PFSK-1 (cell line): ENCODE data around the gene PLEKHA5.

ENCODE experiments used
- FOXP2 ChIP-seq: optimal IDR thresholded peaks from 2 replicates; pipeline ENCODE3; 2011; ENCODE audit warnings: borderline replicate concordance, control low read depth, inconsistent platforms; ENCODE audit not compliant: insufficient read depth; ENCODE audit errors: extremely low read length, extremely low read depth
- POLR2AphosphoS5 ChIP-seq: IDR thresholded peaks from 2 replicates; pipeline ENCODE4 v1.6.1; 2012; ENCODE audit warnings: low read depth, mild to moderate bottlenecking, control low read depth, low read length, moderate library complexity
- SIN3A ChIP-seq: IDR thresholded peaks from 2 replicates; pipeline ENCODE4 v1.6.1; 2012; ENCODE audit warnings: mild to moderate bottlenecking, low read length, moderate library complexity, borderline replicate concordance; ENCODE audit not compliant: insufficient read depth
- TAF1 ChIP-seq: IDR thresholded peaks from 2 replicates; pipeline ENCODE4 v1.6.1; 2012; ENCODE audit warnings: low read length, control low read depth, borderline replicate concordance; ENCODE audit not compliant: insufficient read depth
- TF ChIP-seq, protein P1 (sequence below), 2 experiments: IDR thresholded peaks; 2 replicates each; pipeline versions ENCODE4 v1.6.1 to v1.8.0; 2011 to 2012; ENCODE audit warnings: low read depth in 2 of 2, low read length in 2 of 2, control low read depth in 1 of 2, inconsistent platforms in 1 of 2, mild to moderate bottlenecking in 1 of 2, moderate library complexity in 1 of 2; ENCODE audit not compliant: insufficient read depth in 1 of 2

Gene PLEKHA5

GRCh38 chr12:19288161-19288560, 158.6 kb downstream of the PLEKHA5 start:
- no peak for TF ChIP-seq TAF1
- TF ChIP-seq FOXP2 = no peak
- TF ChIP-seq, protein P1, sequence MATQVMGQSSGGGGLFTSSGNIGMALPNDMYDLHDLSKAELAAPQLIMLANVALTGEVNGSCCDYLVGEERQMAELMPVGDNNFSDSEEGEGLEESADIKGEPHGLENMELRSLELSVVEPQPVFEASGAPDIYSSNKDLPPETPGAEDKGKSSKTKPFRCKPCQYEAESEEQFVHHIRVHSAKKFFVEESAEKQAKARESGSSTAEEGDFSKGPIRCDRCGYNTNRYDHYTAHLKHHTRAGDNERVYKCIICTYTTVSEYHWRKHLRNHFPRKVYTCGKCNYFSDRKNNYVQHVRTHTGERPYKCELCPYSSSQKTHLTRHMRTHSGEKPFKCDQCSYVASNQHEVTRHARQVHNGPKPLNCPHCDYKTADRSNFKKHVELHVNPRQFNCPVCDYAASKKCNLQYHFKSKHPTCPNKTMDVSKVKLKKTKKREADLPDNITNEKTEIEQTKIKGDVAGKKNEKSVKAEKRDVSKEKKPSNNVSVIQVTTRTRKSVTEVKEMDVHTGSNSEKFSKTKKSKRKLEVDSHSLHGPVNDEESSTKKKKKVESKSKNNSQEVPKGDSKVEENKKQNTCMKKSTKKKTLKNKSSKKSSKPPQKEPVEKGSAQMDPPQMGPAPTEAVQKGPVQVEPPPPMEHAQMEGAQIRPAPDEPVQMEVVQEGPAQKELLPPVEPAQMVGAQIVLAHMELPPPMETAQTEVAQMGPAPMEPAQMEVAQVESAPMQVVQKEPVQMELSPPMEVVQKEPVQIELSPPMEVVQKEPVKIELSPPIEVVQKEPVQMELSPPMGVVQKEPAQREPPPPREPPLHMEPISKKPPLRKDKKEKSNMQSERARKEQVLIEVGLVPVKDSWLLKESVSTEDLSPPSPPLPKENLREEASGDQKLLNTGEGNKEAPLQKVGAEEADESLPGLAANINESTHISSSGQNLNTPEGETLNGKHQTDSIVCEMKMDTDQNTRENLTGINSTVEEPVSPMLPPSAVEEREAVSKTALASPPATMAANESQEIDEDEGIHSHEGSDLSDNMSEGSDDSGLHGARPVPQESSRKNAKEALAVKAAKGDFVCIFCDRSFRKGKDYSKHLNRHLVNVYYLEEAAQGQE (IDR thresholded peaks at IDR 0.05; ENCODE audit: insufficient read depth in 1 of 2, low read depth in 2 of 2, low read length in 2 of 2) = no peak
- no peak for TF ChIP-seq SIN3A
- TF ChIP-seq POLR2AphosphoS5 = no peak

DNA sequence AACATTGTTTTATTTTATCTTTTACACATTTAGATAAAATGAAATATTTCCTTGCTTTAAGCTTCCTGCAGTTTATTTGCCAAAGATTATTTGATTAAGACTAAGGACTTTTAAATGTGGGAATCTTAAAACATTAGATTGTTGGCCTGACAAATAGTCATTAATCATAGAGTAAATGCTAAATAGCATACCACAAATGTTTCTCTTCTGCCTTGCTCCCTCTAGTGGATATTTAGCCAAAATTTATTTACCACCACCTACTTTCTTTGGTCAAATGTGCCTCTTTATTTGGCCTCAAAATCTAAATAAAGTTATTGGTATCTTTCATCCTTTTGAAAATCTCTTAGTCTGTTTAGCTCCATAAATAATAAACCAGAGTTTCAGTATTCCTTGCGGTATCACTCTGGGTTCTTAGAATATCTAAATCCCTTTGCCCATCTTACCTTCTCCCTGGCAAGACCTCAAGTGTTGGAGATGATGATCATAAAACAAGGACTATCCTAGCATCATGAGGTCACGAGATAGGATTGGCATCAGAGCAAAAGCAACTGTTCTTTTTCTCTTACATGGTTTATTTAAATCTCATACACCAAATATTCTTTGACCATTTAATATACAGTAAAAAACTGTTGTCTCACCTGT, 159.2 kb downstream of the PLEKHA5 start:
- TF ChIP-seq POLR2AphosphoS5 = no peak

DNA sequence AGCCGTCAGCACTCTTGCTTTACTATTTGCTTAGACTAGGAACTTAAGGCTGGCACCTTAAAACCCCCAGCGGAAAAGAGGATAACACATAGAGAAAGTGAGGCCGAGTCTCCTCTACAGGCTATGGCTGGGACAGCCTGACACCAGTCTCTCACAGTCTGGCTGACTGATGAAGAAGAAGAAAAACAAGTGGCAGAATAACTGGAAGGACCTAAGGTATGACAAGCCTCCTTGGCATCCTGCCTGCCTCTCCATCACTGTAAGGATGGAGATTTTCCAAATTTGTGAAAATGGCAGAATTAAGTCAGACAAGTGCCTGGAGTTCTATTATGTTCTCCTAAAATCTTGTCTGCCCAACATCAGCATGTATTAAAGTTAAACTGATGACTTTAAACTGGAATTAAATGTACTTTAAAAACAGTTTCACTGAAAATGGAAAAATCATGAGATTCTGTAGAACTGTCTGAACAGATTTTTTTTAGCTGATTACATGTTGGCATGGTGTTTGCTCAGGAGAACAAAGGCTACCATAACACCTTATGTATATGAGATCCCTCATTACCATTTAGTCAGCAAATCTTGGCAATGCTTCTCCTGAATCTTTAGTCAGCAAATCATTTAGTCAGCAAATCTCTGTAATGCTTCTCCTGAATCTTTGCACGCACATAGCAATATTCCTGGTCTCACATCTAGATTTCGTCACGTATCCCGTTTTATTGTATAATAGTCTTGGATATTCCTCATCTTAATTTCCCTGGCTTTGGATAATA, 169.5 kb downstream of the PLEKHA5 start:
- TF ChIP-seq, protein P1 (IDR thresholded peaks at IDR 0.05; ENCODE audit: insufficient read depth in 1 of 2, low read depth in 2 of 2, low read length in 2 of 2) = no peak
- no peak for TF ChIP-seq TAF1
- no peak for TF ChIP-seq POLR2AphosphoS5
- no peak for TF ChIP-seq SIN3A
- no peak for TF ChIP-seq FOXP2

- TF ChIP-seq POLR2AphosphoS5 (no peak), TAF1 (no peak), SIN3A (no peak), FOXP2 (no peak)
- TF ChIP-seq, protein P1 (IDR thresholded peaks at IDR 0.05; ENCODE audit: insufficient read depth in 1 of 2, low read depth in 2 of 2, low read length in 2 of 2) = no peak
Observed at GRCh38 chr12:19299765-19300164, 170.2 kb downstream of the PLEKHA5 start.

GRCh38 chr12:19301223-19301622, 171.7 kb downstream of the PLEKHA5 start:
- TF ChIP-seq SIN3A (no peak), POLR2AphosphoS5 (no peak), FOXP2 (no peak), TAF1 (no peak)
- TF ChIP-seq, protein P1 (IDR thresholded peaks at IDR 0.05; ENCODE audit: insufficient read depth in 1 of 2, low read depth in 2 of 2, low read length in 2 of 2) = no peak
